ENCODE data around the gene SMARCA2. TPM values are rescaled to one million over a fixed set of nuclear protein-coding genes. Genes with fewer than 3 reads are reported as not detected.

SMARCA2 gene
- total RNA-seq, 2 experiments from 2014 or later: 87.8 to 89.9 TPM

- Mint-ChIP-seq H3K36me3 (ENCODE audit: low read depth) (peaks cover 18% of the 10 kb centered on the region), H3K9me3 (no peaks in the 10 kb centered on the region), H3K4me3 (no peak overlapping the region), H3K27me3 (ENCODE audit: low read depth) (no peaks in the 10 kb centered on the region), H3K27ac (no peak overlapping the region), H3K4me1 (ENCODE audit: low read depth) (peaks cover 57% of the 10 kb centered on the region)
- DNase-seq: no peak
- intact Hi-C loops (cut with micrococcal nuclease): no loop called here
- CTCF ChIA-PET: no interaction called here
Observed at GRCh38 chr9:2050236-2050635, 35.1 kb downstream of the SMARCA2 start.

DNA sequence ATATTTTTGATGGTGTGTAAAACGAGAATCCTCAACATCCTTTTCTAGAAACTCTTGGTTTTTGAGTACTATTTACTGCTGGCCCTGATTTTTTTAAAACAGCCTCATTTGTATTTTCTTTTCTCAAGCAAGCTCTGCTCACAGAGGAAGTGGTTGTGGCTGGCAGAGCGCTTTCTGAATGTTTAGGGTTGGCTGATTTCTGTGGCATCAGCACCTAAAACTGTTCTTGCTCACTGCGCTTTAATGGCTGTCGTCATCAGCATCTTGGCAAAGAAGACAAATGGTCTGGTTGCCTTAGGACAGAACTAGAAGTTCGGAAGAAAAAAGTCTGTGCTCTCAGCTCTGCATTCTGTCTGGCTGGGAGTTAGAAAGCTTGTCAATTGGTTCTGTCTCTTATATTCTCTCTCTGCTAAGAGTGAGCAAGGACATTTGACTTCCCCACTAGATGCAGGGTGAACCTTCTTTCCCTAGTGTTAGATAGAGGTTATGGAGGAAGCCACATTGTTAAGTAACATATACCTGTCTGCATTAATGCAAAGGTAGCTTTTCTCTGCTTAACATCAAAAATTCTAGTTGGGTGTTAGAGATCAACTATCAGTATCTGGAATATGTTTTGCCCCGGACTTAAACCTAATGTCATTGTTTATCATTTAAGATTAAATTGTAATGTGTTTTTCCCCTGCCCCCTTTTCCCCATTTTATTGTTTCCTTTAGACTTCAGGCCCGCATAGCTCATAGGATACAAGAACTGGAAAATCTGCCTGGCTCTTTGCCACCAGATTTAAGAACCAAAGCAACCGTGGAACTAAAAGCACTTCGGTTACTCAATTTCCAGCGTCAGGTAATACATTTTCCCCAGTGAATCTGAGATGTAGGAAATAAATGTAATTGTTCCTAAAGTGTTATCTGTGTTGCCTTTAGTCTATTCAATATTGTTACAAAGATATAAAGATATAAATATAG lies 39.0 kb downstream of the SMARCA2 start:
- Mint-ChIP-seq H3K4me3 (peak overlapping the region; percentile 5), H3K36me3 (ENCODE audit: low read depth) (peaks cover 18% of the 10 kb centered on the region), H3K9me3 (no peaks in the 10 kb centered on the region), H3K4me1 (ENCODE audit: low read depth) (peaks cover 53% of the 10 kb centered on the region), H3K27ac (peak overlapping the region; percentile 83), H3K27me3 (ENCODE audit: low read depth) (no peaks in the 10 kb centered on the region)
- intact Hi-C loops (cut with micrococcal nuclease): loop anchor here (1.0 kb wide), 4 partner anchors 11 to 175 kb away; partner anchors contain the start of gene SMARCA2
- DNase-seq: peak; percentile 89
- CTCF ChIA-PET: interaction anchor here (0.6 to 2.2 kb wide), 6 partner anchors 9 to 133 kb away, joined by 3 to 13 read pairs (median 3); no protein-coding TSS in a partner anchor

- intact Hi-C loops (cut with micrococcal nuclease): loop anchor here (1.0 kb wide), 1 partner anchor 179 kb away; no protein-coding TSS in a partner anchor
- peaks cover 50% of the 10 kb centered on the region for H3K4me1 Mint-ChIP-seq (ENCODE audit: low read depth)
- no peaks in the 10 kb centered on the region for H3K27me3 Mint-ChIP-seq (ENCODE audit: low read depth)
- H3K27ac Mint-ChIP-seq: no peak overlapping the region
- CTCF ChIA-PET: interaction anchor here (0.7 to 2.2 kb wide), 3 partner anchors 11 to 32 kb away, joined by 3 to 13 read pairs (median 5); no protein-coding TSS in a partner anchor
- no peak overlapping the region for H3K4me3 Mint-ChIP-seq
- H3K9me3 Mint-ChIP-seq: no peaks in the 10 kb centered on the region
- peak; percentile 17 for DNase-seq
- peaks cover 22% of the 10 kb centered on the region for H3K36me3 Mint-ChIP-seq (ENCODE audit: low read depth)
Observed at GRCh38 chr9:2055203-2055658, 40.1 kb downstream of the SMARCA2 start.

DNA sequence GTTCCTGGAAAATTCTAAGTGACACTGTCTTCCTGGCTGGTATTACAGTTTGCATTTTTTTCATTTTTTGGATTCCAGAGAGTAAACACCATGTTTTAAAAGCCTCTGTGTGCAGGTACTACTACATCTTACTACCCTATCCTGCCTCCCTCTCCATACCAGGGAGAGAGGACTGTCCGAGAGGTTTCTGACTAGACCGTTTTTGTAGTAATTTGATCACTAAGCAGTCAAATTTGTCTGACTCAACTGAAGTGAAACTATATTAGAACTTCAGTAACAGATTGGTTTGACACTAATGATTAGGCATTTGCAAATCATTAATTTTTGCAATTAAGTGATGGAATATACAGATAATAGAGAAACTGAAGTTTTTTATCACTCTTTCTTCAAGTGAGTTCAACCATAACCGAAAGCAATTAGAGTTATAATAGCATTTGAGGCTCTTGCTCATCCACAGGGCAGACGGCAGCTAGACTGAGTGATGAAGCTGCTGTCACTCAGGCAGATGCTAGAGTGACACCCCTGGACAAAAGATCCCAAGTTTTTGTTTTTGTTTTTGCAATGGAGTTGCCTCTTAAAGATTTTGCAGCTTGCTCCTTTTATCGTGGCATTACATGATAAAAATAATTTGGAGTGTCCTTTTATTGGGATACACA lies 44.3 kb downstream of the SMARCA2 start:
- DNase-seq: no peak
- Mint-ChIP-seq H3K9me3 (no peaks in the 10 kb centered on the region), H3K27ac (no peak overlapping the region), H3K27me3 (ENCODE audit: low read depth) (no peaks in the 10 kb centered on the region), H3K4me1 (ENCODE audit: low read depth) (peaks cover 22% of the 10 kb centered on the region), H3K36me3 (ENCODE audit: low read depth) (peaks cover 23% of the 10 kb centered on the region), H3K4me3 (no peak overlapping the region)
- intact Hi-C loops (cut with micrococcal nuclease): no loop called here
- CTCF ChIA-PET: no interaction called here

DNA sequence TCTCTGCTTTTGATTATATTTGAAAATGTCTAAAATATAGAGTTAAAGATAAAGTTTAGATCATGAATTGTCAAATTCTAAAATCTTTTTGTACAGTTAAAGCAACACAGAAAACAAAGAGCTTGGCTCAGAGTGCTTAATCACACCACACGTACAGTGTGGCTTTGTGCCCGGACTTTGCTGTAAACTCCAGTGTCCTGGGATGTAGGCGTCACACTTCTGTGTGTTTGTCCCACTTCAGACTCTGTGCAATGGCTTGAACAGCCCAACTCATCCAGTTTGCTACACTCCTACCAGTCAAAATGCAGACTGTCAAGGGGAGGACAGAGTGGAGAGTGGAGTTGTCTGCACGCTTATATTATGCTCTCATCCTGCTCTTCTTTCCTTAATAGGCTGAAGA lies 45.3 kb downstream of the SMARCA2 start:
- no peak for DNase-seq
- CTCF ChIA-PET: no interaction called here

DNA sequence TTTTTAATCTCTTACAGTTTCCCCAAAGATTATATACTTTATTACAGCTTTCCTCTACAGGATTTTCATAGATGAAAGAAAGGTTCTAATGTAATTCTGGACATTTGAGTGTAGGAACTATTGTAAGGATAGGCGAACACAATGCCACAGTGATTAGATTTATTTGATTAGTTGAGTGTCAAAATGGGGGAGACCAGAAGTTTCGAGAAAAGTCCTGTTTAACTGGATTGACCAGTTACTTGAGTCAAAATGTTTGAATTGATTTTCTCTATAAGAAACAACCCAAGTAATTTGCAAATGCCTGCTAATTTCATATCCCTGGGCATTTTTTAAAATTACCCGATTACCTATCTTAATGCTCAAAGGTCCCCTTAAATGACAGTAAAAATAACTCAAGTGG lies 50.6 kb downstream of the SMARCA2 start:
- Mint-ChIP-seq H3K4me1 (ENCODE audit: low read depth) (peaks cover 13% of the 10 kb centered on the region), H3K4me3 (no peak overlapping the region), H3K36me3 (ENCODE audit: low read depth) (peaks cover 18% of the 10 kb centered on the region), H3K9me3 (no peaks in the 10 kb centered on the region), H3K27me3 (ENCODE audit: low read depth) (no peaks in the 10 kb centered on the region), H3K27ac (no peak overlapping the region)
- DNase-seq: no peak
- intact Hi-C loops (cut with micrococcal nuclease): loop anchor here (1.0 to 2.0 kb wide), 4 partner anchors 11 to 605 kb away; no protein-coding TSS in a partner anchor
- CTCF ChIA-PET: interaction anchor here (1.2 kb wide), 1 partner anchor 11 kb away, joined by 5 read pairs; no protein-coding TSS in a partner anchor

More for the DNA sequence above, 45.3 kb downstream of the SMARCA2 start:
- Mint-ChIP-seq H3K9me3 (no peaks in the 10 kb centered on the region), H3K4me3 (no peak overlapping the region), H3K36me3 (ENCODE audit: low read depth) (peaks cover 24% of the 10 kb centered on the region), H3K27me3 (ENCODE audit: low read depth) (no peaks in the 10 kb centered on the region), H3K27ac (no peak overlapping the region), H3K4me1 (ENCODE audit: low read depth) (peaks cover 15% of the 10 kb centered on the region)
- intact Hi-C loops (cut with micrococcal nuclease): no loop called here

DNA sequence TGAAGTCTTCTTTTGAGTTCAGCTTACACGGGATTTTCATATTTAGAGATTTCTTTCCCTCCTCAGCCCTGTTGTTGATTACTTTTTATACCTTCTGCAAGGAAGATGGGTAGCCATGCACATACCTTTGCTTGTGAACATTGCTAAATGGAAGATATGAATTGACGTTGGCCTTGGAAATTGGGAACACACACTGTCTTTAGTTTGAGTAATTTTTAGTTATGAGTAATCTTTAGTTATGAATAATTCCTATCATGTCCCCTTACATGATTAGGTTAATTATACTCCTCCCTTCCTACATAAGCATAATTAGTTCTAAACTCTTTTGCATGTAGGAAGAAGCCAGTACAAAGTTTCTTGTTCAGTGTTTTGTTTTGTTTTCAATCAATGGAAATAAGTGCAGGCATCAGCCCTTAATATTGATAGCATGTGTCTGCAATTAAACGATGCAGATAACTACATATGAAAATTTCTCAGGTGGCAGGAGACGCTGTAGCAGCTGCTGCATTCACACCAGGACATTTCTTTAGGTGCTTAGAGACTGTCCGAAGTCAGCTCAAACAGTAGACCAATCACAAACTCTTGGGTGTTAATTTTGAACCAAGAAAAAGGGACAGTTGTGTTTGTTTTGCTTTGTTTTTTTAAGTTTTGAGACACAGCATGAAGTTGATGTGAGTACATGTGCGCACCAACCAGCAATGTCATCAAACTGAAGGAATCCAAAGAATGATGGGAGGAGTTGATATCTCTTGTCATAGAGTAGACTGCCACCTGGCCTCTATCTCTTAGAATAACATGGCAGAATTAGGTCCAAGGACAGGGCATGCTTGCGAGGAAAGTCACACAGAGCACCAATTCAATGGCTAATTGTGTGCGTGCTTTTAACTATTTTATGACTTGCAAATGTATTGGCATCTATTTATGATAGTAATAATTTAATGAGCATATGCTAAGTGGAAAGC lies 51.4 kb downstream of the SMARCA2 start:
- CTCF ChIA-PET: interaction anchor here (1.2 to 1.7 kb wide), 3 partner anchors 11 to 125 kb away, joined by 4 to 5 read pairs (median 4); no protein-coding TSS in a partner anchor
- no peaks in the 10 kb centered on the region for H3K9me3 Mint-ChIP-seq
- intact Hi-C loops (cut with micrococcal nuclease): loop anchor here (1.0 to 2.0 kb wide), 7 partner anchors 12 to 606 kb away; no protein-coding TSS in a partner anchor
- peaks cover 23% of the 10 kb centered on the region for H3K36me3 Mint-ChIP-seq (ENCODE audit: low read depth)
- H3K4me1 Mint-ChIP-seq (ENCODE audit: low read depth): peaks cover 13% of the 10 kb centered on the region
- H3K27me3 Mint-ChIP-seq (ENCODE audit: low read depth): no peaks in the 10 kb centered on the region
- H3K4me3 Mint-ChIP-seq: no peak overlapping the region
- no peak for DNase-seq
- no peak overlapping the region for H3K27ac Mint-ChIP-seq

DNA sequence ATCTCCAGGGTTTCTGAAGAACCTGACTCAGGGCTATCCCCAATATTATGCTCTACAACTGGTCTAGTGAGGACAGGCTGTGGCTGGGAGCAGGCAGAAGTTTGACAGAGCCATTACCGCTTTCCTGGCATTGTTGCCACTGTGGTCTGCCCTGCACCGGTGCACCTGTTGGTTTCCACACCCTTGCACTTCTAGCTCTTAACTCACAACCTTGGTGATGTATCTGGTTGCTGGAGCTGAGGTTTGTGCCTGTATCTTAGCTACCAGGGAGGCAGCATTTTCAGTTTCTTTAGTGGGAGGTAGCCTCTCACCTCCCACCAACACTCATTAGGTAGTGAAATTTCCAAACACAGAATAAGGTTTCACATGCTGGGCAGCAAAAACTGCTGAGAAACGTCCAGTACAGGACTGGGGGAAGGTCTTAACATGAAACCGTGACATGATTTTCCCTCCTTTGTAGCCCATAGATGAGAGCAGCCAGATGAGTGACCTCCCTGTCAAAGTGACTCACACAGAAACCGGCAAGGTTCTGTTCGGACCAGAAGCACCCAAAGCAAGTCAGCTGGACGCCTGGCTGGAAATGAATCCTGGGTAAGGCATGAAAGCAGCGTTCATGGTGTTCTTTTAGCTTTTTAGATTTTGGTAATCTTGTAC lies 57.7 kb downstream of the SMARCA2 start:
- Mint-ChIP-seq H3K4me3 (no peak overlapping the region), H3K4me1 (ENCODE audit: low read depth) (peaks cover 4% of the 10 kb centered on the region), H3K27me3 (ENCODE audit: low read depth) (no peaks in the 10 kb centered on the region), H3K36me3 (ENCODE audit: low read depth) (peaks cover 43% of the 10 kb centered on the region), H3K9me3 (no peaks in the 10 kb centered on the region), H3K27ac (no peak overlapping the region)
- CTCF ChIA-PET: interaction anchor here (0.6 to 1.1 kb wide), 3 partner anchors 14 to 1406 kb away, joined by 3 read pairs; no protein-coding TSS in a partner anchor
- intact Hi-C loops (cut with micrococcal nuclease): no loop called here
- DNase-seq: no peak

DNA sequence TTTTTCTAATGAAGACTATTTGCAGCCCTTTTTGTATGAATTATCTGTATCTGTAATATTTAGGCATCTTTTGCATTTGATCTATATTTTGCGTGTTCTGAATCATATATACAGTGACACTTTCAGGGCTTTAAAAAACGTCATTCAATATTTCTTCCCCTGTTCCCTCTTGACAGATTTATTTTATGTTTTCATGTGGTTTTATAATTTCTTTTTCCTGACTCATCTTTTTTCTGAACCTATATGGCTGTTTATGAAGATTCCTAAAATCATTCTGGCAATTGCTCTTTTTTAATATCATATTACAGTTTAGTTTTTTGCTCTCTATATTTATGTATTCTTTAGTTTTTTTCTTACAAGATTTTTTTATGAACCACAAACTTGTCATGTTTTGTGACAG lies 67.6 kb downstream of the SMARCA2 start:
- H3K36me3 Mint-ChIP-seq (ENCODE audit: low read depth): peaks cover 30% of the 10 kb centered on the region

GRCh38 chr9:2083479-2083878 lies 68.3 kb downstream of the SMARCA2 start:
- peaks cover 32% of the 10 kb centered on the region for H3K36me3 Mint-ChIP-seq (ENCODE audit: low read depth)

More for the DNA sequence above, 67.6 kb downstream of the SMARCA2 start:
- Mint-ChIP-seq H3K27ac (no peak overlapping the region), H3K4me3 (no peak overlapping the region), H3K9me3 (no peaks in the 10 kb centered on the region), H3K4me1 (ENCODE audit: low read depth) (peaks cover 17% of the 10 kb centered on the region), H3K27me3 (ENCODE audit: low read depth) (no peaks in the 10 kb centered on the region)
- DNase-seq: no peak
- CTCF ChIA-PET: no interaction called here
- intact Hi-C loops (cut with micrococcal nuclease): loop anchor here (10.0 kb wide), 1 partner anchor 478 kb away; no protein-coding TSS in a partner anchor

DNA sequence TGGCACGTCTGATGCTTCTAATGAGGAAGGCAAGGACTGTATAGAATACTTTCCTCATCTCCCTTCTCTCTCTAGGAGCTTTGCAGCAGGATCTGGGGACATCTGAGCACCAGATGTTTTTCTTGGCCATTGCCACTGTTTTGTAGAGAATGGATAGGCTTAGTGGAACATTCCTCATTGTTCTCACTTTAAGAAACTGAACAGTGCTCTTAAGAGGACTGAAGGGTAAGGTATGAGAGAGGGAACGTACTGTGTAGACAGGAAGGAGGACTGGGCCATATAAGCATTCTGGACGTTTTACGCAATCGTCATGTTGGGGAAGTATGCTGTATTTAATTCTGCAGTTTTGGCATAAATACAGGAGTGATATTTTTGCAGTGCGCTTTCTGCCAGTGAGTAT lies 70.6 kb downstream of the SMARCA2 start:
- intact Hi-C loops (cut with micrococcal nuclease): loop anchor here (2.0 to 10.0 kb wide), 6 partner anchors 19 to 481 kb away; no protein-coding TSS in a partner anchor
- no peak overlapping the region for H3K27ac Mint-ChIP-seq
- no peaks in the 10 kb centered on the region for H3K9me3 Mint-ChIP-seq
- no peak overlapping the region for H3K4me3 Mint-ChIP-seq
- no peak for DNase-seq
- H3K4me1 Mint-ChIP-seq (ENCODE audit: low read depth): peaks cover 17% of the 10 kb centered on the region
- CTCF ChIA-PET: interaction anchor here (0.7 to 1.2 kb wide), 3 partner anchors 18 to 376 kb away, joined by 3 to 4 read pairs (median 4); no protein-coding TSS in a partner anchor
- no peaks in the 10 kb centered on the region for H3K27me3 Mint-ChIP-seq (ENCODE audit: low read depth)
- peaks cover 41% of the 10 kb centered on the region for H3K36me3 Mint-ChIP-seq (ENCODE audit: low read depth)

More at GRCh38 chr9:2083479-2083878, 68.3 kb downstream of the SMARCA2 start:
- Mint-ChIP-seq H3K27ac (no peak overlapping the region), H3K27me3 (ENCODE audit: low read depth) (no peaks in the 10 kb centered on the region), H3K4me1 (ENCODE audit: low read depth) (peaks cover 17% of the 10 kb centered on the region), H3K9me3 (no peaks in the 10 kb centered on the region), H3K4me3 (no peak overlapping the region)
- intact Hi-C loops (cut with micrococcal nuclease): loop anchor here (10.0 kb wide), 1 partner anchor 479 kb away; no protein-coding TSS in a partner anchor
- CTCF ChIA-PET: no interaction called here
- no peak for DNase-seq
